KOPT-K1 (cell line): ENCODE data around the gene EDIL3.

Experiments
- H3K27ac ChIP-seq: fragments of 200-600 bp; sonication (generic); 2 replicates; pipeline ENCODE4 v1.5.1; 2016; ENCODE audit warnings: antibody characterized with exemption, mild to moderate bottlenecking, low read depth, low read length; ENCODE audit not compliant: poor library complexity, severe bottlenecking
- H3K36me3 ChIP-seq: fragments of 200-600 bp; sonication (generic); 2 replicates; pipeline ENCODE4 v1.5.1; 2017; ENCODE audit warnings: antibody characterized with exemption, mild to moderate bottlenecking, low read length, moderate library complexity; ENCODE audit not compliant: insufficient read depth
- H3K9me3 ChIP-seq: fragments of 200-600 bp; sonication (generic); 2 replicates; pipeline ENCODE4 v1.5.1; 2017; ENCODE audit warnings: antibody characterized with exemption, low read length, mild to moderate bottlenecking; ENCODE audit not compliant: insufficient read depth, poor library complexity, severe bottlenecking

EDIL3 gene

DNA sequence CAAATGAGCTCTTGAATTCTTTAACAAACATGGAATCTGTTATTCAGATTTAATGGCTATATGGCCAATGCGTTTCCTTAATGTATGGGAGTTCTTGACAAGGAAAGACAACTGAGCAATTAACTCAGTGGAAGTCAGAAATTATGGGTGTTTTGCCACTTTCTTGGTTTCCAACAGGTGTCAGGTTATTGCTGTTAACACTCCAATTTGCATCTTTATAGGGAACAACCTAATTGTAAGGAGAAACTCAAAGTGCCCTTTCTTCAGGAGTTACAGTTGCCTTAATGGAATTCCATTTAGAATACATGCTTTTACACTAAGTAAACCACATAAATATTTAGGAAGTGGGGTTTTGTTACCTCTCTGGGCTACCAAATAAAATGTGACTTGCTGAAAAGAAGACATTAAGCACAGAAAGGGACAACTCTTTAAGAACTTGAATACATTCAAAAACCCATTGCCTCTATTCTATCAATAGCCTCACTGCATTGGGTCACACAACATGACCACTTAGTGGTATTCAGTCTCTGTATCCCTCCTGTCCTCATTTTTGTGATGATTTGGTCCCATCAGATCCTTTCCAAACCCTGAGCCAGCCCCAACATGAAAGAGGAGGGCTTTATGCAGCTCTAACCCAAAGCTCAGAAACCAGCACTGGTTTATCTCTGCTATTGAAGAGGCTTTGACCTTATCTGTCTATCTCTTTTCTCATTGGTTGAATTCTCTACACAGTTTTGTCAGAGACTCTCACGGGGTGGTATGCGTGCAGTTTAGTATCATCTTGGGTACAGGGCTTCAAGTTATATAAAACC is 118.7 kb downstream of the EDIL3 start:
- Histone ChIP-seq H3K9me3 (no peaks in the 10 kb centered on the region), H3K36me3 (no peaks in the 10 kb centered on the region), H3K27ac (no peak overlapping the region)

GRCh38 chr5:84265130-84265529 is 119.5 kb downstream of the EDIL3 start:
- H3K27ac ChIP-seq: no peak overlapping the region
- no peaks in the 10 kb centered on the region for H3K9me3 ChIP-seq
- H3K36me3 ChIP-seq: no peaks in the 10 kb centered on the region

DNA sequence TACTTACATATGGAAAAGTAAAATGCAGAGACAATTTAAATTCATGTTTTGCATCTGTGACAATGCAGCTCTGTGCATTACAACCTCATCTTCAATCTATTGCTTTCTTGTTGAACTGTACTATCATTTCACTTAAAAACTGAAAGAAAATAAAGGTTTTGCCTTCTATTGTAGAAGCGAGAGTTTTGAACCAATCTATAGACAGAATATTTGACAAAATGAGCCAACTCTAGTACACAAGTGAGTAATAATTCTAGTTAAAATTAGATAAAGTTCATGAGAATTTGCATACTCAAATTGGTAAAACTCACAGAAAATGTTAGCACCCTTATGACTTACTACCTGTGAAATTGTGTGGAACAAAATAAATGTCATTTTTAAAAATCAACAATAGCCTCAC is 123.7 kb downstream of the EDIL3 start:
- Histone ChIP-seq H3K9me3 (no peaks in the 10 kb centered on the region), H3K36me3 (no peaks in the 10 kb centered on the region), H3K27ac (no peak overlapping the region)

DNA sequence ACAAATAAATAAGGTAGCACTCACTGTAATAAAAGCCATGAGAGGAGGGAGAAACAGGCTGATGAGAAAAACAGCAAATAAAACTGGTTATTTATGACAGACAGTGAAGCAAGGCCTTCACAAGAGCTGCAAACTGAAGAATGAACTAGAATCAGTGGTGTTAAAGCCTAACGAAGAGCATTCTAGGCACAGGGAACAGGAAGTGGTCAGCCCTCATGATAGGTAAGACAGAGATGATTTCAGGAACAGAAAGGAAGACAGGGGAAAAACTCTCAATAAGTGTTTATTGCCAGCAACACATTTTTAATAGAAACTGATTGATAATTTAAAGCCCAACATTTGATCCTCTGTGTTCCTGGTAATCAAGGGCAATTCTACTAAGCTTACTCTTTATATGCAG is 124.5 kb downstream of the EDIL3 start:
- H3K9me3 ChIP-seq: no peaks in the 10 kb centered on the region
- no peaks in the 10 kb centered on the region for H3K36me3 ChIP-seq

DNA sequence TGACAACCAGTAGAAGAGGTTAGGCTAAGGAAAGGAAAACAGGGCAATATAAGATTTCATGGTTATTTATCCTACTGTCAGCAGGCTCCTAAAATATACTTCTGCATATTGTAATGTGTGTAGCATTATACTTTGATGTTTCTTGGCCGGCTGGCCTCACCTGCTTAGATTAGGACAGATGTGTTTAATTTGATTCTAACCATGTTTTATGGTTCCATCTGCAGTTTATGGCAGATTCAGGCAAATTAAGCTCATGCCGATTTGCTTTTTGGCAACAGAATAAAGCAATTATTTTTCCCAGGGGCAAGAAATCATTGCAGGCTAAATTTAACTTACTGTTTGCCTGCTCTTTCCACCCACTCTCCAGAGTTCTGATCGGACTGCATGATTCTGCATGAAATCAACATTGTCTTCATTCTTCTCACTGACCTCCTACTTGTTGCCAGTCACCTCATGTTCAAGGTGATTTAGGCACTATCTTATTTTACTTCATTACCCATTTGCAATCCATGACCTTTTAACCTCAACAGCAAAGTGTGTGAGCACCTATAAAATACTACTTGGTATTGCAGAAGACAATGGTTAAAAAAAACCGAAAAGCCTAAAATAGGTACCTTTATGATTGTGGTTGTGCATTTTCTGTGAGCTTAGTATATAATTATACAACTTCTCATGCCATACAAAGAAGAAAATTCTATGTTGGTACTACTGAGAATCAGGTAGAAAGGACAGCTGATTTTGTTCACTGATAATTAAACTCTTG is 125.2 kb downstream of the EDIL3 start:
- H3K27ac ChIP-seq: no peak overlapping the region
- no peaks in the 10 kb centered on the region for H3K9me3 ChIP-seq
- H3K36me3 ChIP-seq: no peaks in the 10 kb centered on the region

More for the DNA sequence above, 124.5 kb downstream of the EDIL3 start:
- no peak overlapping the region for H3K27ac ChIP-seq

- Histone ChIP-seq H3K9me3 (no peaks in the 10 kb centered on the region), H3K27ac (no peak overlapping the region), H3K36me3 (no peaks in the 10 kb centered on the region)
Observed at GRCh38 chr5:84257061-84257460, 127.6 kb downstream of the EDIL3 start.

GRCh38 chr5:84255315-84255714 is 129.4 kb downstream of the EDIL3 start:
- H3K27ac ChIP-seq: no peak overlapping the region
- no peaks in the 10 kb centered on the region for H3K36me3 ChIP-seq
- H3K9me3 ChIP-seq: no peaks in the 10 kb centered on the region

DNA sequence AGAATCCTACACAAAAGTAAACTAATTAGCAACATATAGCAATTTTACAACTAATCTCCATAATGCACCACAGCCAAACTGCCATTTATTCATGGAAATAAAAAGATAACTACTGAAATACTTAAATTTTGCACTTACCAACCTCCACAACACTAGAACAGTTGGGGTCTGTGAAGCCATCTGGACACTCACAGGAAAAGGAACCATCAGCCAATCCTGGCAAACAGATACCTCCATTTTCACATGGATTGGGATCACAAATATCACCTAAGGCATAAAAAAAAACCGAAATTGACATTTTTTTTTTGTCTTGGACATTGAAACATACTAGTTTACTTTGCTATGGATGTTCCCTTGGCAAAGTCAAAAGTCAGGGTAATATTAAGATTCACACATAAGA is 130.7 kb downstream of the EDIL3 start:
- no peak overlapping the region for H3K27ac ChIP-seq
- H3K9me3 ChIP-seq: no peaks in the 10 kb centered on the region
- H3K36me3 ChIP-seq: no peaks in the 10 kb centered on the region

GRCh38 chr5:84251503-84251902 is 133.2 kb downstream of the EDIL3 start:
- no peaks in the 10 kb centered on the region for H3K9me3 ChIP-seq
- H3K36me3 ChIP-seq: no peaks in the 10 kb centered on the region
- no peak overlapping the region for H3K27ac ChIP-seq

- Histone ChIP-seq H3K9me3 (no peaks in the 10 kb centered on the region), H3K27ac (no peak overlapping the region), H3K36me3 (no peaks in the 10 kb centered on the region)
Observed at GRCh38 chr5:84249918-84250630, 134.6 kb downstream of the EDIL3 start.

DNA sequence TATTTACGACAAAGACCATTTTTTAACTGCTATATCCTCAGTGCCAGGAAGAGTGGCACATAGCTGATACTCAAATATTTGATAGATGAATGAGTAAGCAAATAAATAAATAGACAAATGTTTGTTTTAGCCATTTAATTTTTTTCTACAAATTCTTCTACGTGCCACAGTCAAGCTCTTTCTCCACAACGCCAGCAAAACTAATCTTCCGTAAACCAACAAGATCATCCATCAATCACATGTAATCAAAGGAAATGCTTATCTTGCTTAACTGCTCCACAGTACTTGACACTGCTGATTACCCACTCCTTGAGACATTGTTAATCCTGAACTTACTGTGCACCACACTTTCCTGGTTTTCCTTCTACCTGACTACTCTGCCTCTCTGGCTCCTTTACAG is 136.7 kb downstream of the EDIL3 start:
- H3K27ac ChIP-seq: no peak overlapping the region
- H3K9me3 ChIP-seq: no peaks in the 10 kb centered on the region

DNA sequence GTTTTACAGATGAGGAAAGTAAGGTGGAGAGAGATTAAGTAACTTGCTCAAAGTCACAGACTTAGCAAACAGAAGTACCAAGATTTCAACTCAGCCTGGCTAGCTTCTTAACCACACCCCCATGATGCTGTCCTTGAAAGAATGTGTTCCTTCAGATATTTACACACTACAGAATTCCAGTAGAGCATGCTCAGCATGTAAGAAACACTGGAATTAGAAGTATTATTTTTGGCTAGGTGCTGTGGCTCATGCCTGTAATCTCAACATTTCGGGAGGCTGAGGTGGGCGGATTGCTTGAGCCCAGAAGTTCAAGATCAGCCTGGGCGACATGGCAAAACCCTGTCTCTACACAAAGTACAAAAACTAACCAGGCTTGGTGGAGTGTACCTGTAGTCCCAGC is 142.4 kb downstream of the EDIL3 start:
- Histone ChIP-seq H3K27ac (no peak overlapping the region), H3K36me3 (no peaks in the 10 kb centered on the region)

More for the DNA sequence above, 136.7 kb downstream of the EDIL3 start:
- H3K36me3 ChIP-seq: no peaks in the 10 kb centered on the region

DNA sequence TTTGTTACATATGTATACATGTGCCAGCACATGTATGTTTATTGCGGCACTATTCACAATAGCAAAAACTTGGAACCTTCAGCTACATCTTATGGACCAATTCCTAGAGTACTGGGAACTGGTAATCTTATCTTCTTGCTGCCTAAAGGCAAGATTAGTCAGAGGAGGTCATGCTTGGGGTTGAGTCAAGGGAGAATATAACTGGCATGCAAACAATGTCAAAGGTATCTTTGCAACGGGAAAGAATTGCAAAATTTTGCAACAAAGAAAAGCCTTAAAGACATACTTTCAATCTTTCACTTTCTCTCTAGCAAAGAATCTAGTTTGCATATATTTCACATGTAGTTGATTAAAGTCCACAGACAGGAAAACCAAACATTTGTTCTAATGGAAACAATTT is 145.2 kb downstream of the EDIL3 start:
- Histone ChIP-seq H3K27ac (no peak overlapping the region), H3K36me3 (no peaks in the 10 kb centered on the region)

More for the DNA sequence above, 142.4 kb downstream of the EDIL3 start:
- H3K9me3 ChIP-seq: no peaks in the 10 kb centered on the region

GRCh38 chr5:84237126-84237525 is 147.6 kb downstream of the EDIL3 start:
- Histone ChIP-seq H3K27ac (no peak overlapping the region), H3K36me3 (no peaks in the 10 kb centered on the region), H3K9me3 (no peaks in the 10 kb centered on the region)

More for the DNA sequence above, 145.2 kb downstream of the EDIL3 start:
- H3K9me3 ChIP-seq: no peaks in the 10 kb centered on the region

- Histone ChIP-seq H3K36me3 (no peaks in the 10 kb centered on the region), H3K27ac (no peak overlapping the region), H3K9me3 (no peaks in the 10 kb centered on the region)
Observed at GRCh38 chr5:84231433-84231832, 153.2 kb downstream of the EDIL3 start.
